ENCODE results near the gene BPI.

The BPI gene

DNA sequence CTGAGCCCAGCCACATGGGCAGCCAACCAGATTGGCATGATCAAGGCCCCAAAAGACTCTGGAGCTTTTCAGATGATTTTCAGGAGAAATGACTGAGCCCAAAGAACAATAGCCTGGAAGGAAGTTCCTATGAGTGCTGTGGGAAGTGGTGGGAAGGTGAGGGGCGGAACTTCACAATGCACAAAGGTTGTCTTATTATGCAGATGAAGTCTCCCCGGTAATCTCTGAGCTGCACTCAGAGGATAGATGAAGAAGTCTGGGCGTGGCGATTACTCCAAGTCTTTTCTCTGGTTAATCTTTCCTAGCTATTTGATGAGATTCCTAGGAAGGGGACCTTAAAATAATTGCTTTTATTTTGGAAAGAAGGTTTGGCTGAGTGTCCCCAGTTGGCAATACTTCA is 79.2 kb downstream of the BPI start:
- no peaks in the 10 kb centered on the region for H3K9me3 ChIP-seq (ENCODE audit: control insufficient read depth, low read length)
- no peaks in the 10 kb centered on the region for H3K4me1 ChIP-seq
- H3K27ac ChIP-seq: no peak overlapping the region
- H2AFZ ChIP-seq: no peak overlapping the region
- TF ChIP-seq, protein P1, sequence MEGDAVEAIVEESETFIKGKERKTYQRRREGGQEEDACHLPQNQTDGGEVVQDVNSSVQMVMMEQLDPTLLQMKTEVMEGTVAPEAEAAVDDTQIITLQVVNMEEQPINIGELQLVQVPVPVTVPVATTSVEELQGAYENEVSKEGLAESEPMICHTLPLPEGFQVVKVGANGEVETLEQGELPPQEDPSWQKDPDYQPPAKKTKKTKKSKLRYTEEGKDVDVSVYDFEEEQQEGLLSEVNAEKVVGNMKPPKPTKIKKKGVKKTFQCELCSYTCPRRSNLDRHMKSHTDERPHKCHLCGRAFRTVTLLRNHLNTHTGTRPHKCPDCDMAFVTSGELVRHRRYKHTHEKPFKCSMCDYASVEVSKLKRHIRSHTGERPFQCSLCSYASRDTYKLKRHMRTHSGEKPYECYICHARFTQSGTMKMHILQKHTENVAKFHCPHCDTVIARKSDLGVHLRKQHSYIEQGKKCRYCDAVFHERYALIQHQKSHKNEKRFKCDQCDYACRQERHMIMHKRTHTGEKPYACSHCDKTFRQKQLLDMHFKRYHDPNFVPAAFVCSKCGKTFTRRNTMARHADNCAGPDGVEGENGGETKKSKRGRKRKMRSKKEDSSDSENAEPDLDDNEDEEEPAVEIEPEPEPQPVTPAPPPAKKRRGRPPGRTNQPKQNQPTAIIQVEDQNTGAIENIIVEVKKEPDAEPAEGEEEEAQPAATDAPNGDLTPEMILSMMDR (IDR thresholded peaks at IDR 0.05): no peak
- H3K4me2 ChIP-seq (ENCODE audit: low read length): no peak overlapping the region
- H3K36me3 ChIP-seq (ENCODE audit: control insufficient read depth, insufficient read depth, low read length): no peaks in the 10 kb centered on the region
- no peaks in the 10 kb centered on the region for H3K27me3 ChIP-seq (ENCODE audit: control insufficient read depth, insufficient read depth, low read length)
- H3K9ac ChIP-seq: no peak overlapping the region
- no peak overlapping the region for H3K4me3 ChIP-seq (ENCODE audit: low read depth, low read length)
- H3K79me2 ChIP-seq: no peaks in the 10 kb centered on the region

DNA sequence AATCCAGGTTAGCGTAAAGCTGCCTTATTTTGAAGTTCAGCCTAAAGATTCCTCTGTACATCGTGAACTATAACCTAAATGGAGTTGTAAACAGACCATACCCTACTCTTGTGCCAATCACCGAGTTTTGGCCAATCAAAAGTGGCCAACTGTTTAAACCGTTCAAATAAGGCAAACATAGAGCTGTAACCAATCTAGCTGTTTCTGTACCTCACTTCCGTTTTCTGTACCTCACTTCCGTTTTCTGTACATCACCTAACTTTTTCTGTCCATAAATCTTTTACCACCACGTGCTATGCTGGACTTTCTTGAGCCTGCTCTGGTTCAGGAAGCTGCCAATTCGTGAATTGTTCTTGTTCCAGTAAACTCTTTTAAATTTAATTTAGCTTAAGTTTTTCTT is 82.0 kb downstream of the BPI start:
- Histone ChIP-seq H3K9ac (no peak overlapping the region), H3K27ac (no peak overlapping the region), H3K79me2 (no peaks in the 10 kb centered on the region), H3K4me1 (no peaks in the 10 kb centered on the region), H2AFZ (no peak overlapping the region), H3K9me3 (ENCODE audit: control insufficient read depth, low read length) (no peaks in the 10 kb centered on the region), H3K27me3 (ENCODE audit: control insufficient read depth, insufficient read depth, low read length) (no peaks in the 10 kb centered on the region), H3K36me3 (ENCODE audit: control insufficient read depth, insufficient read depth, low read length) (no peaks in the 10 kb centered on the region), H3K4me3 (ENCODE audit: low read depth, low read length) (no peak overlapping the region), H3K4me2 (ENCODE audit: low read length) (no peak overlapping the region)
- TF ChIP-seq, protein P1 (IDR thresholded peaks at IDR 0.05): no peak

DNA sequence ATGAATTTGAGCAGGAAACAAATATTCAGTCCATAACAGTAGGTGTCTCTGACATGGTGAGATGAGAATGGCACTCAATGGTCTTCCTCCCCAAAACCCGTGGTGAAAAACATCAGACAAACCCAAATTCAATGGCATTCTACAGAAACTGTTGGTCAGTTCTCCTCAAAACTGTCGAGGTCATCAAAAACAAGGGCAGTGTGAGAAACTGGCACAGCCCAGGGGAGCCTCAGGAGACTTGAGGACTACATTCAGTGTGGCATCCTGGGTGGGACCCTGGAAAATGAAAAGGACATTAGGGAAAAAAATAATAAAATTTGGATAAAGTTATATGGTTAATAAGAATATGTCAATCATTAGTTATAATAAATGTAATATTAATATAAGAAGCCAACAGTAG is 82.9 kb downstream of the BPI start:
- Histone ChIP-seq H3K4me2 (ENCODE audit: low read length) (no peak overlapping the region), H2AFZ (no peak overlapping the region), H3K79me2 (no peaks in the 10 kb centered on the region)

More for the DNA sequence above, 82.9 kb downstream of the BPI start:
- Histone ChIP-seq H3K4me3 (ENCODE audit: low read depth, low read length) (no peak overlapping the region), H3K27ac (no peak overlapping the region), H3K27me3 (ENCODE audit: control insufficient read depth, insufficient read depth, low read length) (no peaks in the 10 kb centered on the region), H3K9ac (no peak overlapping the region), H3K9me3 (ENCODE audit: control insufficient read depth, low read length) (no peaks in the 10 kb centered on the region), H3K4me1 (no peaks in the 10 kb centered on the region), H3K36me3 (ENCODE audit: control insufficient read depth, insufficient read depth, low read length) (no peaks in the 10 kb centered on the region)
- TF ChIP-seq, protein P1 (IDR thresholded peaks at IDR 0.05): no peak
